T47D (cell line): Measurements from ENCODE around the gene SPECC1.
"Not testable (repeated sequence)": the region's sequence is repeated elsewhere in the genome, so short reads cannot be mapped to it uniquely, and the experiment has no call there.

Experiments
- DNase-seq, 2 experiments: peaks; one replicate each; pipeline versions ENCODE4 v3.0.0 to v3.0.0-alpha.2; 2011 to 2012; ENCODE audit warnings: low read depth in 1 of 2, low spot score in 1 of 2
- JUND ChIP-seq: IDR thresholded peaks from 2 replicates; pipeline ENCODE4 v1.6.1; 2012; ENCODE audit warnings: low read depth
- in situ Hi-C: cut with HindIII; loops from 2 replicates; pipeline ENCODE4 v1.10.0; 2016; ENCODE audit warnings: low sequenced_read_pairs, low pct_unique_long_range_greater_than_20kb

The SPECC1 gene

GRCh38 chr17:20228410-20228809 lies 219.3 kb downstream of the SPECC1 start:
- TF ChIP-seq JUND = no peak
- in situ Hi-C loops = no loop called here
- DNase-seq = no peak

- DNase-seq = no peak
- TF ChIP-seq JUND = no peak
Observed at GRCh38 chr17:20228860-20229259, 219.7 kb downstream of the SPECC1 start.

GRCh38 chr17:20230924-20231323 lies 221.8 kb downstream of the SPECC1 start:
- TF ChIP-seq JUND = no peak
- in situ Hi-C loops = no loop called here
- DNase-seq = no peak

More at GRCh38 chr17:20228860-20229259, 219.7 kb downstream of the SPECC1 start:
- in situ Hi-C loops = no loop called here

GRCh38 chr17:20232611-20233010 lies 223.5 kb downstream of the SPECC1 start:
- DNase-seq = no peak
- no peak for TF ChIP-seq JUND
- in situ Hi-C loops = no loop called here

GRCh38 chr17:20234276-20234675 lies 225.1 kb downstream of the SPECC1 start:
- DNase-seq = no peak

GRCh38 chr17:20235747-20236146 lies 226.6 kb downstream of the SPECC1 start:
- no peak for DNase-seq
- TF ChIP-seq JUND = no peak
- in situ Hi-C loops = no loop called here

More at GRCh38 chr17:20234276-20234675, 225.1 kb downstream of the SPECC1 start:
- TF ChIP-seq JUND = no peak
- in situ Hi-C loops = no loop called here

- no peak for DNase-seq
- no peak for TF ChIP-seq JUND
- in situ Hi-C loops = no loop called here
Observed at GRCh38 chr17:20236578-20237227, 227.5 kb downstream of the SPECC1 start.

- DNase-seq, in situ Hi-C loops: not testable (repeated sequence)
Observed at GRCh38 chr17:20239776-20240175, 230.6 kb downstream of the SPECC1 start.

- TF ChIP-seq JUND = no peak
- DNase-seq = no peak
- in situ Hi-C loops = no loop called here
Observed at GRCh38 chr17:20241855-20242254, 232.7 kb downstream of the SPECC1 start.

- TF ChIP-seq JUND = no peak
- in situ Hi-C loops = no loop called here
- no peak for DNase-seq
Observed at GRCh38 chr17:20242271-20242670, 233.1 kb downstream of the SPECC1 start.

- no peak for DNase-seq
- TF ChIP-seq JUND = no peak
- in situ Hi-C loops = no loop called here
Observed at GRCh38 chr17:20243524-20243923, 234.4 kb downstream of the SPECC1 start.

GRCh38 chr17:20244671-20245070 lies 235.5 kb downstream of the SPECC1 start:
- in situ Hi-C loops = no loop called here
- no peak for DNase-seq
- no peak for TF ChIP-seq JUND

- no peak for DNase-seq
- TF ChIP-seq JUND = no peak
- in situ Hi-C loops = no loop called here
Observed at GRCh38 chr17:20246692-20247091, 237.5 kb downstream of the SPECC1 start.

GRCh38 chr17:20253323-20253722 lies 244.2 kb downstream of the SPECC1 start:
- in situ Hi-C loops = no loop called here
- no peak for TF ChIP-seq JUND
- no peak for DNase-seq

GRCh38 chr17:20254541-20254940 lies 245.4 kb downstream of the SPECC1 start:
- in situ Hi-C loops = no loop called here
- no peak for TF ChIP-seq JUND
- DNase-seq = no peak
